DND-41 (cell line): ENCODE data around the gene TRAM2.

ENCODE experiments used
- CTCF ChIP-seq: IDR thresholded peaks from 2 replicates; pipeline ENCODE4 v1.5.1; 2012; ENCODE audit warnings: borderline replicate concordance, low read length, moderate library complexity, mild to moderate bottlenecking; ENCODE audit not compliant: poor library complexity, severe bottlenecking; ENCODE audit errors: extremely low read depth
- EZH2 ChIP-seq: IDR thresholded peaks from 3 replicates; pipeline ENCODE4 v1.6.1; 2012; ENCODE audit warnings: borderline replicate concordance, low read depth, mild to moderate bottlenecking, moderate library complexity, low read length, inconsistent platforms; ENCODE audit not compliant: severe bottlenecking

GRCh38 chr6:52566201-52566600, 10.7 kb downstream of the TRAM2 start:
- TF ChIP-seq CTCF (no peak), EZH2 (no peak)
